GOT3 (cell line): Measurements from ENCODE around the gene SNHG17.

Source experiments
- DNase-seq: peaks from one replicate; lab custom pipeline; 2025; ENCODE audit warnings: mixed read lengths; lab: John Stamatoyannopoulos, UW

Gene SNHG17

DNA sequence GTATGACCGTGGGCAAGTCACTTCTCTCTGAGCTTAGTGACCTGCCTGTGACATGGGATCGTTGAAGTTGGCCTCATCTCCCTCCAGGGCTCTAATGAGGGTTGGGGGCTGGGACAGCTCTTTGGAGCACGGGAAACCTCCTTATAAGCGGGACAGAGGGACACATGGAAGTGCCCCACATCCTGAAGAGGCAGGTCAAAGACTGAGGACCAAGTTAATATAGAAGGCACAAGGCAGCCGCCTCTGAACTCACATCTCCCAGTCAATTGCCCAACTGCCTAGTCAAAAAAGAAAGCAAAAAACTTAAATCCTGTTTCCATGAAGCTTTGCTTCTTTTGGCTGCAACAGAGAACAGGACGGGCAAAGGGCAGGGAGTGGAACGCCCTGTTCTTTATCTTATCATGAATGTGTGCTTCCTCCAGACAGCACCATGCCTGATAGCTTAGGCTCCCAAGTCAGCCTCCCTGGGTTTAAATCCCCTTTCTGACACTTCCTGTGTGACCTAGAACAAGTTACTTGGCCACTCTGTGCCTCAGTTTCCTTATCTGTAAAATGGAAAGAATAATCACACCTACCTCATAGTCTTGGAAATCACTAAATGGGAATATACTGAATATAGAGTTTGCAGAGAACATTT is 61.8 kb downstream of the SNHG17 start:
- DNase-seq = no peak

DNA sequence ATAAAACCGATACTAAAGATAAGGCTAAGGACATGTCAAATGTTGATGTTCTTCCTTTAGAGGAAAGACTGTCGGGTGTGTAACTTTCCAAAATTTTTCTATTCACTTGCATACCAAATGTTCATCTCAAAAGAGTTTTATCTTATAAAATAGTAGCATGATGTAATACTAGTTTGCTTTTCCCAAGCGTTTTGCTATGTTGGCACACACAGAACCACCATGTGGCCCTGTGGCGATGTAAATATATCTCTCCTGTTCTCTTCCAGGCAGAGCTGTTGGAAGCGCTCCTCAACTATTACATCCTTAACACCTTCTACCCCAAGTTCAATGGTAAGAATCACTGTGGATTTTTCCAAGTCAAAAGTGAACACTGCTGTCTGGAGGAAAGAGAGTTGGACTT is 62.3 kb downstream of the SNHG17 start:
- DNase-seq = no peak
